BLaER1 treated with 17β-estradiol and CSF1 and Interleukin-3, amounts not matched to agents 10 nM and 100 nM (cell line): ENCODE data around the gene HDAC2.

ENCODE experiments used
- H3K27ac ChIP-seq, 11 experiments: shearing (Covaris generic); formaldehyde crosslinking; 2 replicates each; pipeline ENCODE4 v1.8.1; 2022
- H3K27me3 ChIP-seq, 11 experiments: shearing (Covaris generic); formaldehyde crosslinking; 2 replicates each; pipeline ENCODE4 v1.8.1; 2022
- H3K36me3 ChIP-seq, 11 experiments: shearing (Covaris generic); formaldehyde crosslinking; 2 replicates each; pipeline ENCODE4 v1.8.1; 2022
- H3K4me1 ChIP-seq, 10 experiments: shearing (Covaris generic); formaldehyde crosslinking; 2 replicates each; pipeline ENCODE4 v1.8.1; 2022
- H3K4me2 ChIP-seq, 11 experiments: shearing (Covaris generic); formaldehyde crosslinking; 2 replicates each; pipeline ENCODE4 v1.8.1; 2022
- H3K4me3 ChIP-seq, 10 experiments: shearing (Covaris generic); formaldehyde crosslinking; 2 replicates each; pipeline ENCODE4 v1.8.1; 2022
- H3K9ac ChIP-seq, 11 experiments: shearing (Covaris generic); formaldehyde crosslinking; 2 replicates each; pipeline ENCODE4 v1.8.1; 2022
- H3K9me3 ChIP-seq, 11 experiments: shearing (Covaris generic); formaldehyde crosslinking; replicated peaks in 1 of 11; 2 replicates each; pipeline ENCODE4 v1.8.1; 2022
- H4K20me1 ChIP-seq, 11 experiments: shearing (Covaris generic); formaldehyde crosslinking; 2 replicates each; pipeline ENCODE4 v1.8.1; 2022
- Cebpa-rat ChIP-seq, 11 experiments: shearing (Covaris generic); IDR thresholded peaks; 2 replicates each; pipeline ENCODE4 v1.8.1; 2022

HDAC2 gene

DNA sequence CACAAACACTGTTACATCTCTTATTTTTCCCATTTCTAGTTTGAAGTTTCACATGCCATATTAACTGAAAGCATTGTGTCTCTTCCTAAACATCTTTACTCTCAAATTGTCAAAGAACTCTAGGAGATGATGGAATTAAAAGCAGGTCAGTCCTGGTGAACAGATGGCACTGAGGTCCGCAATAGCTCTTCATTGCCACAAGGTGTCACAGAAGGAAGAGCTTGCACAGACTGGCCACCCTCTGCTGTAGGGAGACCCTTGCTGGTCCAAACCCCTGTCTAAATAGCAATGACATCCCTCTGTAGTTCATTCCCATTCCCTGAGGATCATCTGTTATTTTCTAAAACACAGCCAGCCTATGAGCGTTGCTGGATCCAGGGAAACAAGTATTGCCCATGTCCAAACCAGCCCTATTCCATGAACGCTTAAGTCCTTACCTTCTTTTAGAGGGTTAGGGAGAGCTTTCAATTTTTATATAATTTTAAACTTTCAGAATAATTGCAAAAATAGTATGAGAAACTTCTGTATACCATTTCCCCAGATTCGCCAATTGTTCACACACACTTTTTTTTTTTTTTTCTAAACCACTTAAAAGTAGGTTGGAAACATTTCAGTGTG is 10.1 kb upstream of the HDAC2 start:
- Histone ChIP-seq H3K27me3 (no peaks in the 10 kb centered on the region), H3K4me3 (no peak overlapping the region), H3K4me1 (peaks cover 7 to 27% (median 14%) of the 10 kb centered on the region in 10 experiments; a peak in 18 of 20 replicates), H3K9me3 (peaks cover 0 to 4% (median 0%) of the 10 kb centered on the region in 11 experiments; a peak in 9 of 22 replicates), H4K20me1 (no peaks in the 10 kb centered on the region), H3K9ac (no peak overlapping the region), H3K27ac (no peak overlapping the region), H3K4me2 (no peak overlapping the region), H3K36me3 (no peaks in the 10 kb centered on the region)
- TF ChIP-seq Cebpa-rat (IDR thresholded peaks at IDR 0.05), result no peak

DNA sequence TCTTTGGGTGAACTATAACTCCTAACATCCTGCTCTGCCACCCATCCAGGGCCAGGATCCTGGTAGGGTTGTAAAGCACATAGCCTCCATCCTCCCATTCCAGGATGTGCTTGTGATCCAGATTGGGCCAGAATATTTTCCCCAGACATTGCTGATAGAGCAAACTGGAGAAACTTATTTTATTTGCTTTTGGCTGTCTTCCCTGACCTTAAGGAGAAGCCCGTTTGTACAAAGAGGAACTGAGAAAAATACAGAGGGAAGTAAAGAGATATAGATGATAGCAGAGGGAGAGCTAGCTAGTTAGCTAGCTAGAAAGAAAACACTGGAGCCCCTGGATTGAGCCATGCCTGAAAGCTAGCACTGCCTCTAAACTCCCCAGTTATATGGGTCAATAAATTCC is 9.0 kb upstream of the HDAC2 start:
- H3K4me2 ChIP-seq, result peak overlapping the region in 6 of 11 experiments; percentile 18 to 54 (median 42); a peak in 7 of 22 replicates

DNA sequence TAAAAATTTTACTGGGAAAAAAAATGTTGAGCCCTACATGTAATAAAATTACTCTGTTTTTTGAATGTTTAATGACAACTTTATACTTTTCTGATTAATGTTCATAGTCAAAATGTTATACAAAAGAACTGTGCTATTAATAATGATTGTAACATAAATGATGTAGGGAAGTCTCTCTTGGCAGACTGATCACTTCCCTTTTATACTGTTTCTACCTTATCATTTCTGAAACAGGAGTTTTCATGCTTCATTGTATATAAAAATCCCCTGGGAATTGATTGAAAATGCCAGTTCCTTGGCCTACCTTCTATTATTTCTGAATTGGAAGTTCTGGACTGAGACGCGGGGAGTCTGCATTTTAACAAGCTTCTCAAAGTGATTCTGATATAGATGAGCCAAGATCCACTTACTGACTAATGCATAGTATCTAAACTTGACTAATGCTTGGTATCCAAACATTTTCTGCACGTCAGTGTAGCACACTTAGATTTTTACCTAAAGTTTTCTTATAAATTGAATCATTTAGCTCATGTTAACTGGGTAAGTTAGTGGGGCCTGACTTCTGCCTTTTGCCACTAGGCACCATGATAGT is 7.2 kb upstream of the HDAC2 start:
- Histone ChIP-seq H3K4me3 (no peak overlapping the region), H3K4me1 (peaks cover 7 to 27% (median 14%) of the 10 kb centered on the region in 10 experiments; a peak in 18 of 20 replicates), H3K9me3 (no peaks in the 10 kb centered on the region), H3K9ac (no peak overlapping the region), H3K27me3 (no peaks in the 10 kb centered on the region), H3K27ac (no peak overlapping the region), H4K20me1 (no peaks in the 10 kb centered on the region), H3K36me3 (no peaks in the 10 kb centered on the region), H3K4me2 (0 out of 22 replicates have a peak overlapping the region, but pooled peaks of 1 of the 11 experiments have one; percentile 2)
- TF ChIP-seq Cebpa-rat (IDR thresholded peaks at IDR 0.05), result no peak

More for the DNA sequence above, 9.0 kb upstream of the HDAC2 start:
- Histone ChIP-seq H3K27ac (0 out of 22 replicates have a peak overlapping the region, but pooled peaks of 1 of the 11 experiments have one; percentile 42), H3K9me3 (no peaks in the 10 kb centered on the region), H3K4me1 (peaks cover 7 to 27% (median 14%) of the 10 kb centered on the region in 10 experiments; a peak in 18 of 20 replicates), H3K27me3 (no peaks in the 10 kb centered on the region), H3K36me3 (no peaks in the 10 kb centered on the region), H3K4me3 (no peak overlapping the region), H4K20me1 (no peaks in the 10 kb centered on the region), H3K9ac (no peak overlapping the region)
- no peak for TF ChIP-seq Cebpa-rat (IDR thresholded peaks at IDR 0.05)

DNA sequence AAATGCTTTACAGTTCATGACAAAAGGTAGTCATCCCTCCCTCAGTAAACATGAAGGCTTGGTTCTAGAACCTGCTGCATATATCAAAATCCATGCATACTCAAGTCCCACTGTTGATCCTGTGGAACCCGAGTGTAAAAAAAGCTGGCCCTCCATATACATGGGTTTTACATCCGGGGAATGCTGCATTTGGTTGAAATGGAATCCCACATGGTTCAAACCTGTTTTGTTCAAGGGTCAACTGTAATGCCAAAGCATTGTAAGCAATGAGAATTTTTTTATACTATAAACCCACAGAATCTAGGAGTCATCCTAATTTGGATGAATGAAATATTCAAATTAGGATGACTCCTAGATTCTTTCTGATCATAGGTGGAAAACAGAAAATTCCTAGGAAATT is 5.9 kb upstream of the HDAC2 start:
- no peak for TF ChIP-seq Cebpa-rat (IDR thresholded peaks at IDR 0.05)
- peaks cover 10 to 30% (median 18%) of the 10 kb centered on the region in 10 experiments; a peak in 19 of 20 replicates for H3K4me1 ChIP-seq

GRCh38 chr6:113971741-113972140 is 793 bp upstream of the HDAC2 start:
- TF ChIP-seq Cebpa-rat (IDR thresholded peaks at IDR 0.05), result no peak
- peak overlapping the region; percentile 94 to 100 (median 98) for H3K9ac ChIP-seq
- peak overlapping the region; percentile 89 to 99 (median 95) for H3K4me3 ChIP-seq
- H3K4me1 ChIP-seq, result peaks cover 18 to 38% (median 29%) of the 10 kb centered on the region in 10 experiments
- H3K27ac ChIP-seq, result peak overlapping the region; percentile 88 to 99 (median 97); a peak in 21 of 22 replicates
- peaks cover 0 to 4% (median 0%) of the 10 kb centered on the region in 11 experiments; a peak in 3 of 22 replicates for H3K9me3 ChIP-seq
- peaks cover 0 to 20% (median 7%) of the 10 kb centered on the region in 11 experiments; a peak in 12 of 22 replicates for H3K36me3 ChIP-seq
- no peaks in the 10 kb centered on the region for H3K27me3 ChIP-seq
- H3K4me2 ChIP-seq, result peak overlapping the region; percentile 80 to 93 (median 87)
- peaks cover 31 to 41% (median 32%) of the 10 kb centered on the region in 11 experiments; a peak in 21 of 22 replicates for H4K20me1 ChIP-seq

More for the DNA sequence above, 5.9 kb upstream of the HDAC2 start:
- peak overlapping the region in 3 of 11 experiments; percentile 29 to 39 (median 39); a peak in 4 of 22 replicates for H3K4me2 ChIP-seq
- H3K27ac ChIP-seq, result no peak overlapping the region
- no peak overlapping the region for H3K9ac ChIP-seq
- H4K20me1 ChIP-seq, result no peaks in the 10 kb centered on the region
- H3K36me3 ChIP-seq, result no peaks in the 10 kb centered on the region
- H3K4me3 ChIP-seq, result no peak overlapping the region
- H3K27me3 ChIP-seq, result no peaks in the 10 kb centered on the region
- H3K9me3 ChIP-seq, result no peaks in the 10 kb centered on the region

DNA sequence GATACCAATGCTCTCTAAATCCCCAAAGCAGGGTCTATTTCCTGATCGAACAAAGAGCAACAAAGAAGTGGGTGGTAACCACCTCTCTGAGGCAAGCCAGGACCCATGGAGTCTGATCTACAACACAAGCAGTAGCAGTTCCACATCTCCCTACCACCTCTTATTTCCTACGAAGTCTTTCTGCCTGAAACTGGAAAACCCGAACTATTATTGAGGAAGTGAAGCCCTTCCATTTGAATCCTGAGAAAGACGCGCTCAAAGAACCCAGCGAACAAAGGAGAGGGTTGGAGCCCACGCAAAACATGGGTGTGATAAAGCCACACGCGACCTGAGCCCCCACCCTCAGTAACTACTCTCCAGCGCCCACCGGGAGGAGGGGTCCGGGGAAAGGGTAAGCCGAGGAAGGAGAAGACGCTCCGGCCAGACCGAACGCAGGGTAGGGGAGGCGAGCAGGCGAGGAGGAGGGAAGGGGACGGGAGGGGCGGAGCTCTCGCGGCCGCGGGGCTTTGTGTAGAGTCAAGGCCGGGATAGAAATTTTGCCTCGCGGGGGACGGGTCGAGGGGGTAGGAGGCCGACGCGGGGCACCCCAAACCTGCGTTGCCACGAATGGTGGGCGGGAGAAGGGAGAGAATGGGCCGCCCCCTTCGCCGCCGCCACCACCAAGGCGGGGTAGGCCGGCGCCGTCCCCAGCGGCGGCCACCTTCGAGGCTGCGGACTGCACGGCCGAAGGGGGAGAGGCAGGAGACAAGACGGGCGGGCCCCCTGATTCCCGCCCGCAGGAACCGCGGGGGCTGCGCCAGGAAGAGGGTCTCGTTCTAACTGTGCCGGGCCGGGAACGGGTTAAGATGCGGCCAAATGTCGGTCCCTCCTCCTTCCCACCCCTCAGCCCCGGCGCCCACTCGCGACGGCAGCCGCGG is 802 bp downstream of the HDAC2 start:
- no peak for TF ChIP-seq Cebpa-rat (IDR thresholded peaks at IDR 0.05)

DNA sequence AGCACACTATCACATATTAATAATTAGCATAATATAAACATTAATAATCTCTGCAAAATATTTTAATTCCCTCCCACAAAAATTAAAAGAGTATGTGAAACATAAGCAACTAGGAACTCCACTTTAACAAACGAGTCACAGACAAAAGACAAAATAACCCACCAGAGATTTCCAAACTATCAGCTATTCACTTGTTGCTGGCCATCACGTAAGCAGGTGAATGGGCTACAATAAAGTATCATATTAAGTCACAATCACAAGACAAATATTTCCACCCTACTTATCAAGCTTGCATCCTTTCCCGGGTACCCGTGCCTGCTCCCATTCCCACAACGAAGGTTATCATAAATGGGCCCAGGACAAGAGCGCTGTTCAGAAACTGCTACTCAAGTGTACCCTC is 2.5 kb downstream of the HDAC2 start:
- Histone ChIP-seq H3K27ac (0 out of 22 replicates have a peak overlapping the region, but pooled peaks of 1 of the 11 experiments have one; percentile 98), H4K20me1 (peaks cover 55 to 74% (median 64%) of the 10 kb centered on the region in 11 experiments; a peak in 21 of 22 replicates), H3K27me3 (no peaks in the 10 kb centered on the region), H3K36me3 (peaks cover 0 to 52% (median 30%) of the 10 kb centered on the region in 11 experiments; a peak in 18 of 22 replicates), H3K4me1 (peaks cover 18 to 48% (median 26%) of the 10 kb centered on the region in 10 experiments), H3K9me3 (peaks cover 0 to 35% (median 26%) of the 10 kb centered on the region in 11 experiments; a peak in 16 of 22 replicates), H3K9ac (peak overlapping the region; percentile 94 to 100 (median 98); a peak in 16 of 22 replicates), H3K4me3 (peak overlapping the region; percentile 89 to 99 (median 95); a peak in 19 of 20 replicates), H3K4me2 (peak overlapping the region; percentile 80 to 94 (median 89))
- no peak for TF ChIP-seq Cebpa-rat (IDR thresholded peaks at IDR 0.05)

More for the DNA sequence above, 802 bp downstream of the HDAC2 start:
- peak overlapping the region; percentile 88 to 99 (median 97) for H3K27ac ChIP-seq
- H3K4me2 ChIP-seq, result peak overlapping the region; percentile 80 to 94 (median 89)
- H4K20me1 ChIP-seq, result peaks cover 45 to 57% (median 48%) of the 10 kb centered on the region in 11 experiments; a peak in 21 of 22 replicates
- peaks cover 0 to 19% (median 12%) of the 10 kb centered on the region in 11 experiments; a peak in 12 of 22 replicates for H3K9me3 ChIP-seq
- H3K36me3 ChIP-seq, result peaks cover 0 to 36% (median 20%) of the 10 kb centered on the region in 11 experiments; a peak in 16 of 22 replicates
- H3K4me3 ChIP-seq, result peak overlapping the region; percentile 89 to 99 (median 95)
- no peaks in the 10 kb centered on the region for H3K27me3 ChIP-seq
- peaks cover 18 to 46% (median 26%) of the 10 kb centered on the region in 10 experiments for H3K4me1 ChIP-seq
- H3K9ac ChIP-seq, result peak overlapping the region; percentile 94 to 100 (median 98)

GRCh38 chr6:113967777-113968176 is 3.2 kb downstream of the HDAC2 start:
- TF ChIP-seq Cebpa-rat (IDR thresholded peaks at IDR 0.05), result no peak
- H3K4me1 ChIP-seq, result peaks cover 18 to 48% (median 26%) of the 10 kb centered on the region in 10 experiments
- peaks cover 0 to 41% (median 29%) of the 10 kb centered on the region in 11 experiments; a peak in 16 of 22 replicates for H3K9me3 ChIP-seq
- H3K36me3 ChIP-seq, result peaks cover 0 to 58% (median 36%) of the 10 kb centered on the region in 11 experiments; a peak in 18 of 22 replicates
- peaks cover 60 to 80% (median 71%) of the 10 kb centered on the region in 11 experiments; a peak in 21 of 22 replicates for H4K20me1 ChIP-seq
- no peak overlapping the region for H3K27ac ChIP-seq
- H3K4me2 ChIP-seq, result peak overlapping the region; percentile 12 to 94 (median 87); a peak in 20 of 22 replicates
- H3K9ac ChIP-seq, result no peak overlapping the region
- peak overlapping the region in 2 of 10 experiments; percentile 93 to 96; a peak in 1 of 20 replicates for H3K4me3 ChIP-seq
- no peaks in the 10 kb centered on the region for H3K27me3 ChIP-seq
